ENCODE data around the gene BAHCC1.
A peak's percentile ranks its signal among the peaks of the same experiment; 100 is the strongest.
"Not testable (repeated sequence)": the region's sequence is repeated elsewhere in the genome, so short reads cannot be mapped to it uniquely, and the experiment has no call there.

The BAHCC1 gene

GRCh38 chr17:81394921-81395599 is at the start of gene BAHCC1:
Gene BAHCC1 (plus strand): TSS chr17:81395457. CDS start chr17:81399740, 4,283 bp downstream.
- peak; percentile 97 for FAIRE-seq
- DNase-seq (ENCODE audit: low spot score) = peak; percentile 99

GRCh38 chr17:81346090-81346907 is 49.0 kb upstream of the BAHCC1 start:
- DNase-seq (ENCODE audit: low spot score) = peak; percentile 100
- peak; percentile 61 for FAIRE-seq

GRCh38 chr17:81346908-81347349 is 48.3 kb upstream of the BAHCC1 start:
- no peak for FAIRE-seq
- DNase-seq (ENCODE audit: low spot score) = no peak

GRCh38 chr17:81347437-81347836 is 47.8 kb upstream of the BAHCC1 start:
- DNase-seq (ENCODE audit: low spot score) (no peak), FAIRE-seq (no peak)

GRCh38 chr17:81348097-81349055 is 46.9 kb upstream of the BAHCC1 start:
- DNase-seq (ENCODE audit: low spot score) = no peak
- no peak for FAIRE-seq

GRCh38 chr17:81349397-81350319 is 45.6 kb upstream of the BAHCC1 start:
- DNase-seq (ENCODE audit: low spot score) (peak; percentile 67), FAIRE-seq (no peak)

GRCh38 chr17:81350320-81350890 is 44.9 kb upstream of the BAHCC1 start:
- no peak for DNase-seq (ENCODE audit: low spot score)
- FAIRE-seq = no peak

GRCh38 chr17:81351329-81352052 is 43.8 kb upstream of the BAHCC1 start:
- not testable (repeated sequence) for DNase-seq (ENCODE audit: low spot score); FAIRE-seq

GRCh38 chr17:81352056-81352455 is 43.2 kb upstream of the BAHCC1 start:
- not testable (repeated sequence) for DNase-seq (ENCODE audit: low spot score); FAIRE-seq

- FAIRE-seq = no peak
- no peak for DNase-seq (ENCODE audit: low spot score)
Observed at GRCh38 chr17:81354252-81354953, 40.9 kb upstream of the BAHCC1 start.

- FAIRE-seq (no peak), DNase-seq (ENCODE audit: low spot score) (no peak)
Observed at GRCh38 chr17:81354954-81355347, 40.3 kb upstream of the BAHCC1 start.

- DNase-seq (ENCODE audit: low spot score) (no peak), FAIRE-seq (no peak)
Observed at GRCh38 chr17:81359218-81359617, 36.0 kb upstream of the BAHCC1 start.

GRCh38 chr17:81362001-81362400 is 33.3 kb upstream of the BAHCC1 start:
- not testable (repeated sequence) for FAIRE-seq; DNase-seq (ENCODE audit: low spot score)

- DNase-seq (ENCODE audit: low spot score) (no peak), FAIRE-seq (no peak)
Observed at GRCh38 chr17:81364278-81365147, 30.7 kb upstream of the BAHCC1 start.

GRCh38 chr17:81365148-81365600 is 30.1 kb upstream of the BAHCC1 start:
- no peak for FAIRE-seq
- no peak for DNase-seq (ENCODE audit: low spot score)

- FAIRE-seq (peak; percentile 94), DNase-seq (ENCODE audit: low spot score) (peak; percentile 81)
Observed at GRCh38 chr17:81365601-81366585, 29.4 kb upstream of the BAHCC1 start.
